Fibroblast of skin of abdomen (primary cell): ENCODE measurements around the gene MT1E.
"Not testable (repeated sequence)": the region's sequence is repeated elsewhere in the genome, so short reads cannot be mapped to it uniquely, and the experiment has no call there.

Source experiments
- DNase-seq: peaks from one replicate; pipeline ENCODE4 v3.0.0-alpha.2; 2013

MT1E gene

DNA sequence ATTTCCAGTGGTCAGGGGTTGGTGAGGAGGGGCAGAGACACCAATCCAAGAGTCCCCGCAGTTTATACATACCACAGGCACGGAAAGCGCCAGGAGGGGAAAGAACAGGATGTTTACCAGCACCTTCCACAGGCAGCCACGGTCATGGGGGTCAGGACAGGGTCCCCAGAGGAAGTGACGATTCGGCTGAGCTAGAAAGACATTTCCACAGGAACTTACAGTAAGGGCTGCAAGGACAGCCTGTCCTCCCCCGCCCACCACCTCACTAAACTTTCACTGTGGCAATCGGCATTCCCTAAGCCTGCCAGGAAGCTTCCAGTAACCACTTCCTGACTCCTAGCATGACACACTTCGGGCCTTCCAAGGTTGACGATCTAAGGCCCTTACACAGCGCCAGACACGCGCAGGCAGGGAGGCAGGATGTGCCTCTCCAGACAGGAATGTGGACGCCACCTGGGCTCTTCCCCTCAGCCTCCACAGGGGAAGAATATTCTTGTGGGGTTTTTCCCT is 18.4 kb upstream of the MT1E start:
- peak; percentile 99 for DNase-seq

DNA sequence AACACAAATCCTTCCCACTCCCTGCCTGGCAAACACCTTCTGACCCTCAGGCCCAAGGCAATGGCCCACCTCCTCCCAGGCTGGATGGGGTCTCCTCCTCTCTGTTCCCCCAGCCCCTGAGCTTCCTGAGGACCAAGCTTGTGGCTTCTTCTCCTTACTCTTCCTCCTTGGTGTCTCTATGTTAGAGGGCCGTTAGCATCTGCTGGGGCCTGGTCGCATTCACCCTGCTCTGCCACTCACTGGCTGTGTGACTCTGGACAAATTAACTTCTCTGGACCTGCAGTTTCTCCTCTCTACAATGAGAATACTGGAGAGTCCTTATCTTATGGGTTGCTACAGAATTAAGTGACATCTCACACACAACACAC is 17.9 kb upstream of the MT1E start:
- DNase-seq: no peak

DNA sequence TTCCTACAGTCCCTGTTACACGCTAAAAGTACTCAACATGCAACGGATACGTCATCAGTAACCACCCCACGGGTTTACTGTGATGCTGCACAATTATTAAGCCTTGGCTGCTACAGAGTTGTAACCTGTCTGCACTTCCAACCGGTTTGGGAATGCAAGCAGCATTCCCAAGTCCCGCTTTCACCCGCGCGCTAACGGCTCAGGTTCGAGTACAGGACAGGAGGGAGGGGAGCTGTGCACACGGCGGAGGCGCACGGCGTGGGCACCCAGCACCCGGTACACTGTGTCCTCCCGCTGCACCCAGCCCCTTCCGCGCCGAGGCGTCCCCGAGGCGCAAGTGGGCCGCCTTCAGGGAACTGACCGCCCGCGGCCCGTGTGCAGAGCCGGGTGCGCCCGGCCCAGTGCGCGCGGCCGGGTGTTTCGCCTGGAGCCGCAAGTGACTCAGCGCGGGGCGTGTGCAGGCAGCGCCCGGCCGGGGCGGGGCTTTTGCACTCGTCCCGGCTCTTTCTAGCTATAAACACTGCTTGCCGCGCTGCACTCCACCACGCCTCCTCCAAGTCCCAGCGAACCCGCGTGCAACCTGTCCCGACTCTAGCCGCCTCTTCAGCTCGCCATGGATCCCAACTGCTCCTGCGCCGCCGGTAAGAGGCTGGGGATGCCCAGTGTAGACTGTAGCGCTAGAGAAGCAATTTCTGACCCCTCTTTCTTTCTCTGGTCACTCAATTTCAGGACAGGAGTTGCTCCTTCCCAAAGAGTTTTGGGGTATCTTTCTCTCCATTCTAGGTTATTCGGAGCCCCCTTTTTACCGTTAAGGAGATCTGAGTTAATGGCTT is 17.3 kb upstream of the MT1E start, which contains the start of gene MT2A:
Gene MT2A (plus strand): TSS at position 542 of the 833 bp plus-strand sequence. CDS start 72 bp downstream, at position 614.
- peak; percentile 97 for DNase-seq

GRCh38 chr16:56608876-56609462 is 16.6 kb upstream of the MT1E start:
- no peak for DNase-seq

DNA sequence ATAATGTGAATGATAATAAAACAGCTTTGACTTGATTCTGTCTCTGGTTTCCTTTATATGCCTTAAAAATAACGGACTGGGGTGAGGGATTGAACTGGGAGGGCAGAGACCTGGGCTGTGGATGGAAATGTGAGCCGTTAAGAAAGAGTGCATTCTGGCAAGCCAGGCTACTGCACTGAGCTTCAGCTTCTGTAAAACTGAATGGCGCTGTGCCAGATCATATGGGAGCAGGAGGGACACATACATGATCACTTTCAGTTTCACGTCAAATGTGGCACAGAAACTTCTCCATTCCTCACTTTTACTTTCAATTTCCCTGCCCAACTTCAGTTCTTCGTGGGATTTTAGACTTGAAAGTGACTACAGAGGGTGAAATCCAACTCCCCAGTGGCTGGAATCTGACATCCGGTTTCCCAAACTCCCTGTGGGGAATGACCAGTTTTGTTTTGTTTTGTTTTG is 16.1 kb upstream of the MT1E start:
- peak; percentile 79 for DNase-seq

DNA sequence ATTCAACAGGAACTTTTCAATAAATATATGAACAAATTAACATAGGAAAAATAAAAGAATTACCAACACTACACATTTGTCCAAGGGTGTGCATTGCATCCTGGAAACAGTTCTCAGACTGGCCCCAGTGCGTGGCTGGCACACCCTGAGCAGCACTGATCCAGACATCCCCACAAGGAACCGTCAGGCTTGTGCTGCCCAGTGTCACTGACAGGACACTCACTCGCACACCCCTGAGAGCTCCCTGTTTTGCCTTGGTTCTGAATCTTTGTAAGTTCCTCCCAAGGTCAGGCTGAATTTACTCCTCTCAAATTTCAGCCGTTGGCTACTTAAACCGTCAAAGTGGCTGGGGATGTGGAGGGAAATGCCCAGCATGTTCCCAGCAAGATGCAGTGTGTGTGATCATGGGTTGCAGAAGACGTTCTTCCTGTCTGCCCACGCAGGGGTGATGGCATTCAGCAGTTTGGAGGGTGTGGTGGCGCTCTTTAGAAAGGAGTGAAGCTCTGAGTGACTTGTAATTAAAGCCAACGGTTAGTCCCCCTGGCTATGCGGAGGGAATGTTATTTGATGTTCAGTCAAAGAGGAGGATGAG is 15.5 kb upstream of the MT1E start:
- peak; percentile 57 for DNase-seq

- no peak for DNase-seq
These were observed 14.9 kb upstream of the MT1E start for GRCh38 chr16:56610609-56611111.

GRCh38 chr16:56611281-56611833 is 14.2 kb upstream of the MT1E start:
- DNase-seq: no peak

DNA sequence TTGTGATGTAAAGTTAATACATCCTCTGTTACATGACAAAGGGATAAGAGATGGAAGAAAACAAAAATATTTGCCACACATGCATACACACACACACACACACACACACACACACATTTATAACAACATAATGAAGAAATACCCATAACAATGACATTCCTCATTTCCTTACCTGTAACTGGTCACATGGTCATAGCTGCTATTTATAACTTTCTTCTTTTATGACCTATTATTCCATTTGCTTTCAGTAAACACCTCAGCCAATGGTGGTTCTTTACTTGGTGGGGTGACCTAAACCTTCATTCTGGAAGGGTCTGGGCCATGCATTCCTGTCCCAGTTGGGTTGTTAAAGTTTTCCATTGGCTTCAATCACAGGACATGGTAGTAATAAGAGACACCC is 11.9 kb upstream of the MT1E start:
- DNase-seq: no peak

GRCh38 chr16:56614549-56614991 is 11.0 kb upstream of the MT1E start:
- peak; percentile 74 for DNase-seq

DNA sequence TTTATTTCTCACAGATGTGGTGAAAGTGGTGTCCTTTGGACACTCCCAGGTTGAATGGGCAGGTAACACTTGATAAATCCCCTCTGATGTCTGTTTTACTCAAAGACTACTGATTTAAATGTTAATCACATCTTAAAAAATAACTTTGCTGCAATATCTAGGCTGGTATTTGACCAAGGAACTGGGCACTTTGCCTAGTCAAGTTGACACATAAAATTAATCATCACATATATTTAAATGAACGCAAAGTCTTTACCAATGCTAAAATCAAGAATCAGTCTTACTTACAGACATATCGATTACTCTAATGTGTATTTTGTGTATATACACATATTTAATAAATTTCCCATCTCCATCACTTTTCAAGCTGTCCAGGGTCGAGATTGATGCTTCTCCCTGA is 10.2 kb upstream of the MT1E start:
- peak; percentile 46 for DNase-seq

- DNase-seq: no peak
These were observed 8.9 kb upstream of the MT1E start for GRCh38 chr16:56616608-56617211.

GRCh38 chr16:56617212-56618085 is 8.1 kb upstream of the MT1E start:
- peak; percentile 58 for DNase-seq

GRCh38 chr16:56618138-56618537 is 7.4 kb upstream of the MT1E start:
- no peak for DNase-seq

- no peak for DNase-seq
These were observed 5.2 kb upstream of the MT1E start for GRCh38 chr16:56620339-56620897.

- DNase-seq: not testable (repeated sequence)
These were observed 3.7 kb upstream of the MT1E start for GRCh38 chr16:56621665-56622445.

GRCh38 chr16:56623184-56623583 is 2.4 kb upstream of the MT1E start:
- not testable (repeated sequence) for DNase-seq

DNA sequence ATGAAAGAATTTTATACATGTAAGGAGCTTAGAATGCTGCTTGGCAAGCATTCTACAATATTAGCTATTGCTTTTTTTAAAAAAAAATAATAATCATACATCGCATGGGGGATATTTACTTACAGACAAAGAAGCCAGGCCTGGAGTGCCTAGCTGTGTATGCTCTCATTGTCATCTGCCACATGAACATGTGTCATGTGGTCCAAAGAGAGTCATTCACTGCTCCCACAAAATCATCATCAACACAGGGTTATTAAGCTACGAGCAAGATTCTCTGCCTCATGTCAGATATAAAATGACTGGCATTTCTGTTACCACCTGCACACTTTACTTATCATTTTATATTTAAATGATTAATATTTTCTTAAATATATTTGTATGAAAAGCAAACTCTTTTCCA is 1.9 kb upstream of the MT1E start:
- no peak for DNase-seq

DNA sequence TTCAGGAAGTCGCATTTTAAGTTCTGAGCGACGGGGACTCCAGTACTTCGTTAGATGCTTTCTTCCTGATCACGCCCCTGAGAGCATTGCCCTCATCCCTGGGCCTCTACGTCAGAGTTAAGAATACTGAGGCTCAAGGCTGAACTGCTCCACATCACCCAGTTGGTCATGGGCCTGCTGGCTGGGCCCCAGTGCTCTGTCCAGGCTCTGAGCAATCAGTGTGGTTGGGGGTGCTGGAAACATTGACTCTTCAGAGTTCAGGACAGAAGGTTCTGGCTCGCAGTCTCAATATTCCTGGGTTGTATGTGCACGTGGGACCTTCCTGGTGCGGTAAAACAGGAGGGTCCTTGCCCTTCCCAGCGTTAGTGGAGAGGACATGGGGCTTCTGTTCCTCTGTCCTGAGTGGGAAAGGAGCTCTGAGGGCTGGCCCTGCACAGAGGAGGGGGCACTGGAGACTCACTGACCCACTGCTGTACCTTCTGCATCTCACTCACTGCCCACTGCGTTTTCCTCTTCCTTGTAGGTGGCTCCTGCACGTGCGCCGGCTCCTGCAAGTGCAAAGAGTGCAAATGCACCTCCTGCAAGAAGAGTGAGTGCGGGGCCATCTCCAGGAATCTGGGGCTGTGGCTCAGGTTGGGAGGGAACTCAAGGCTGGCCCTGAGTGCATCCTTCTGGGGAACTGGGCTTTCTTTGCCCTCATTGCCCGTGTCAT is 518 bp downstream of the MT1E start:
- peak; percentile 64 for DNase-seq

DNA sequence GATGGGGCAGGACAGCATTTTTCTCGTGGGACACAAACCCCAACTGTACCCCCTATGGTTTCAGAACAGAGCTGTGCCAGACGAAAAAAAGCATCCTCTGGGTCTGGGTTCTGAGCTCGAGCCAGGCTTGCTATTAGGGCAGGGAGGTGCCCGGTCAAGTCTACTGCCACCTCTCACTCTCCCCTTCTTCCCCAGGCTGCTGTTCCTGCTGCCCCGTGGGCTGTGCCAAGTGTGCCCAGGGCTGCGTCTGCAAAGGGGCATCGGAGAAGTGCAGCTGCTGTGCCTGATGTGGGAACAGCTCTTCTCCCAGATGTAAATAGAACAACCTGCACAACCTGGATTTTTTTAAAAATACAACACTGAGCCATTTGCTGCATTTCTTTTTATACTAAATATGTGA is 1.1 kb downstream of the MT1E start:
- DNase-seq: no peak
